Measurements from ENCODE around the gene ABCF1. TPM values are rescaled to one million over a fixed set of nuclear protein-coding genes. Genes with fewer than 3 reads are reported as not detected.
A peak's percentile ranks its signal among the peaks of the same experiment; 100 is the strongest.

The ABCF1 gene
- total and polyA plus RNA-seq, 9 of the 15 experiments (the other 6 are each of a cell fraction or from before 2014, with no cell fraction given): 41.6 to 193 (median 102) TPM

GRCh38 chr6:30556066-30556905 lies 15.0 kb upstream of the ABCF1 start, which contains the start of gene GNL1 (continued):
- TF ChIP-seq CHD7 (IDR thresholded peaks at IDR 0.05; ENCODE audit: low read depth, low read length) (no peak), RFX1 (IDR thresholded peaks at IDR 0.05) (no peak), FOS (IDR thresholded peaks at IDR 0.05; ENCODE audit: extremely low read depth, insufficient read length) (no peak), THAP7 (CRISPR knock-in tag; IDR thresholded peaks at IDR 0.05) (no peak), ZNF280B (CRISPR knock-in tag; IDR thresholded peaks at IDR 0.05) (no peak), HCFC1 (IDR thresholded peaks at IDR 0.05; ENCODE audit: low read depth, low read length) (peak; percentile 63; the same call in 1 of the 2 replicates), PURB (CRISPR knock-in tag; IDR thresholded peaks at IDR 0.05; ENCODE audit: low read depth) (no peak), ZNF551 (CRISPR knock-in tag; IDR thresholded peaks at IDR 0.05) (no peak), SUPT5H (IDR thresholded peaks at IDR 0.05) (peak; percentile 77), NELFE (IDR thresholded peaks at IDR 0.05; ENCODE audit: insufficient read depth, insufficient read length) (no peak), ZNF668 (CRISPR knock-in tag; IDR thresholded peaks at IDR 0.05) (no peak), MNT (conservative IDR thresholded peaks at IDR 0.05) (peak; percentile 92 to 93)

Data from K562 (cell line).